KG1 (cell line): ENCODE data around the gene ARAP2.
A peak's percentile ranks its signal among the peaks of the same experiment; 100 is the strongest.

Source experiments
- DNase-seq: peaks from one replicate; lab custom pipeline; 2025; lab: John Stamatoyannopoulos, UW

ARAP2 gene

GRCh38 chr4:36220776-36221175, 23.5 kb downstream of the ARAP2 start:
- no peak for DNase-seq

GRCh38 chr4:36218121-36218520, 26.2 kb downstream of the ARAP2 start:
- no peak for DNase-seq

- DNase-seq = no peak
Observed at GRCh38 chr4:36215627-36216026, 28.7 kb downstream of the ARAP2 start.

GRCh38 chr4:36214735-36215485, 29.4 kb downstream of the ARAP2 start:
- no peak for DNase-seq

GRCh38 chr4:36213977-36214376, 30.3 kb downstream of the ARAP2 start:
- DNase-seq = no peak

GRCh38 chr4:36211084-36211483, 33.2 kb downstream of the ARAP2 start:
- DNase-seq = no peak

- DNase-seq = no peak
Observed at GRCh38 chr4:36209941-36210649, 34.2 kb downstream of the ARAP2 start.

- DNase-seq = no peak
Observed at GRCh38 chr4:36208893-36209473, 35.3 kb downstream of the ARAP2 start.

GRCh38 chr4:36207831-36208520, 36.3 kb downstream of the ARAP2 start:
- peak; percentile 10 for DNase-seq

GRCh38 chr4:36207367-36207766, 36.9 kb downstream of the ARAP2 start:
- DNase-seq = no peak

GRCh38 chr4:36206603-36207311, 37.6 kb downstream of the ARAP2 start:
- DNase-seq = no peak

GRCh38 chr4:36206012-36206411, 38.3 kb downstream of the ARAP2 start:
- no peak for DNase-seq

GRCh38 chr4:36198861-36199260, 45.5 kb downstream of the ARAP2 start:
- DNase-seq = no peak

- DNase-seq = no peak
Observed at GRCh38 chr4:36198068-36198808, 46.1 kb downstream of the ARAP2 start.

- no peak for DNase-seq
Observed at GRCh38 chr4:36197501-36197900, 46.8 kb downstream of the ARAP2 start.

GRCh38 chr4:36196145-36196913, 48.0 kb downstream of the ARAP2 start:
- DNase-seq = no peak

GRCh38 chr4:36192922-36193321, 51.4 kb downstream of the ARAP2 start:
- DNase-seq = no peak

- peak; percentile 21 for DNase-seq
Observed at GRCh38 chr4:36189511-36190226, 54.6 kb downstream of the ARAP2 start.

GRCh38 chr4:36187723-36188333, 56.5 kb downstream of the ARAP2 start:
- no peak for DNase-seq
